K562 (cell line): ENCODE data around the gene PRM1. TPM values are rescaled to one million over a fixed set of nuclear protein-coding genes. Genes with fewer than 3 reads are reported as not detected.
A peak's percentile ranks its signal among the peaks of the same experiment; 100 is the strongest.

Experiments used
- AFF4 ChIP-seq: sonication (generic); formaldehyde crosslinking; IDR thresholded peaks from 2 replicates; pipeline ENCODE4 v1.8.0; 2023; ENCODE audit warnings: mild to moderate bottlenecking, missing genetic modification reagents
- ARID2 ChIP-seq: fragments of 450-650 bp; IDR thresholded peaks from 2 replicates; pipeline ENCODE4 v1.6.1; 2017; ENCODE audit warnings: antibody characterized with exemption, mild to moderate bottlenecking
- ARID4B ChIP-seq: sonication (generic); formaldehyde crosslinking; IDR thresholded peaks from 2 replicates; pipeline ENCODE4 v1.8.0; 2022; ENCODE audit warnings: mild to moderate bottlenecking, missing genetic modification reagents
- BMI1 ChIP-seq: fragments of 150-350 bp; IDR thresholded peaks from 2 replicates; pipeline ENCODE4 v1.6.1; 2014; ENCODE audit warnings: low read length
- CBFA2T2 ChIP-seq: fragments of 450-650 bp; conservative IDR thresholded peaks from 2 replicates; pipeline ENCODE4 v1.6.1; 2017; ENCODE audit warnings: mild to moderate bottlenecking
- E2F6 ChIP-seq, 2 experiments: IDR thresholded peaks; 2 replicates each; pipeline ENCODE4 v1.6.1; 2011; ENCODE audit warnings: borderline replicate concordance in 1 of 2, control low read depth in 1 of 2, low read depth in 1 of 2, low read length in 1 of 2, mild to moderate bottlenecking in 1 of 2, mixed read lengths in 1 of 2, moderate library complexity in 1 of 2; ENCODE audit not compliant: insufficient read depth in 1 of 2, insufficient read length in 1 of 2, poor library complexity in 1 of 2, severe bottlenecking in 1 of 2; ENCODE audit errors: extremely low read depth in 1 of 2
- FOSL1 ChIP-seq: fragments of 200-800 bp; sonication (Bioruptor generic); conservative IDR thresholded peaks from 2 replicates; pipeline ENCODE4 v1.6.1; 2016; ENCODE audit warnings: missing genetic modification characterization, missing compliant biosample characterization
- HDAC1 ChIP-seq, 2 experiments: fragments of 450-650 bp; IDR thresholded peaks; 2 replicates each; pipeline ENCODE4 v1.6.1; 2016 to 2017; ENCODE audit warnings: inconsistent platforms in 1 of 2, mild to moderate bottlenecking in 1 of 2, moderate library complexity in 1 of 2
- KDM1A ChIP-seq, 2 experiments: fragments of 450-650 bp; IDR thresholded peaks; 2 replicates each; pipeline ENCODE4 v1.6.1; 2016; ENCODE audit warnings: mild to moderate bottlenecking in 2 of 2
- PKNOX1 ChIP-seq: fragments of 450-650 bp; IDR thresholded peaks from 2 replicates; pipeline ENCODE4 v1.6.1; 2016
- POLR2G ChIP-seq: fragments of 200-400 bp; formaldehyde crosslinking; IDR thresholded peaks from 2 replicates; pipeline ENCODE4 v1.6.1; 2017; ENCODE audit warnings: low read depth, mild to moderate bottlenecking, antibody characterized with exemption, low read length, moderate library complexity
- SMAD4 ChIP-seq: fragments of 250-450 bp; sonication (Bioruptor Pico); conservative IDR thresholded peaks from 2 replicates; pipeline ENCODE4 v1.8.0; 2021; ENCODE audit warnings: inconsistent platforms, mild to moderate bottlenecking, moderate library complexity
- TAF9B ChIP-seq: fragments of 450-650 bp; IDR thresholded peaks from 2 replicates; pipeline ENCODE4 v1.6.1; 2018; ENCODE audit warnings: mild to moderate bottlenecking; ENCODE audit not compliant: partially characterized antibody
- ZNF146 ChIP-seq: IDR thresholded peaks from one replicate; pipeline ENCODE4 v1.6.1; 2018; ENCODE audit warnings: missing compliant biosample characterization; ENCODE audit not compliant: unreplicated experiment
- ZNF644 ChIP-seq: fragments of 200-800 bp; sonication (Bioruptor generic); IDR thresholded peaks from 2 replicates; pipeline ENCODE4 v1.6.1; 2016; ENCODE audit warnings: low read depth, missing genetic modification characterization, missing compliant biosample characterization
- polyA plus RNA-seq, 8 experiments: library from polyadenylated mRNA; depleted of rRNA in 4 of 8; stranded (reverse) in 5 of 8; unstranded in 3 of 8; fragments of >200 nt; fragmentation: Nextera tagmentation in 2 of 8; fragmentation: Illumina TruSeq in 1 of 8; extraction: Ambion mirVana in 2 of 8; extraction: Trizol in 1 of 8; gene quantifications; 2 replicates each; pipeline versions ENCODE4 v1.2.1 to v1.2.3, GENCODE V29; 2011 to 2014; ENCODE audit warnings: inconsistent platforms in 1 of 8, missing spikeins in 1 of 8
- total RNA-seq, 7 experiments: library from RNA; depleted of rRNA in 6 of 7; stranded (reverse); fragments of >200 nt in 6 of 7; fragmentation: Illumina TruSeq in 2 of 7; extraction: Trizol in 2 of 7; gene quantifications; 2 replicates each; pipeline versions ENCODE4 v1.2.1 to v1.2.3, GENCODE V29; 2011 to 2021; ENCODE audit warnings: low replicate concordance in 1 of 7

The PRM1 gene
- total and polyA plus RNA-seq, 9 of the 15 experiments (the other 6 are each of a cell fraction or from before 2014, with no cell fraction given): not detected

- TF ChIP-seq ARID4B (CRISPR knock-in tag) (no peak), POLR2G (no peak; the same call in 1 of the 2 replicates), CBFA2T2 (no peak), TAF9B (no peak), KDM1A (IDR thresholded peaks at IDR 0.05) (peak; percentile 27 to 61; a peak in 3 of 4 replicates), BMI1 (no peak), ZNF146 (CRISPR knock-in tag) (no peak), FOSL1 (tag) (peak; percentile 48; the same call in 1 of the 2 replicates), ARID2 (peak; percentile 50; the same call in 1 of the 2 replicates), SMAD4 (CRISPR knock-in tag) (no peak), ZNF644 (tag) (no peak), E2F6 (IDR thresholded peaks at IDR 0.05; ENCODE audit: borderline replicate concordance in 1 of 2, extremely low read depth in 1 of 2, insufficient read depth in 1 of 2, insufficient read length in 1 of 2, low read depth in 1 of 2, low read length in 1 of 2, poor library complexity in 1 of 2, severe bottlenecking in 1 of 2) (no peak), PKNOX1 (no peak; the same call in 1 of the 2 replicates), AFF4 (peak; percentile 36; the same call in 1 of the 2 replicates), HDAC1 (IDR thresholded peaks at IDR 0.05) (peak in 1 of 2 experiments; percentile 65; a peak in 2 of 4 replicates)
These were observed 29.3 kb downstream of the PRM1 start (continued) for GRCh38 chr16:11251525-11252481.
